Right atrium auricular region (tissue), 2 donors: ENCODE measurements around the gene MYOD1. TPM values are rescaled to one million over a fixed set of nuclear protein-coding genes. Genes with fewer than 3 reads are reported as not detected.

Experiments used
- DNase-seq: peaks from one replicate; pipeline ENCODE4 v3.0.0-alpha.2; 2019; ENCODE audit warnings: low spot score
- H3K27ac ChIP-seq, 2 donors: fragments of 200-600 bp; sonication (generic); 1 replicate in 1 of 2; 2 replicates in 1 of 2; pipeline ENCODE4 v1.5.1; 2016 to 2019
- H3K27me3 ChIP-seq, 2 donors: fragments of 200-600 bp; sonication (generic); one replicate each; pipeline versions ENCODE4 v1.5.1 to v1.6.0; 2017 to 2019
- H3K36me3 ChIP-seq: fragments of 200-600 bp; sonication (generic); one replicate; pipeline ENCODE4 v1.5.1; 2016
- H3K4me1 ChIP-seq, 2 donors: fragments of 200-600 bp; sonication (generic); one replicate each; pipeline versions ENCODE4 v1.5.1 to v1.6.0; 2017 to 2019
- H3K4me3 ChIP-seq, 2 donors: fragments of 200-600 bp; sonication (generic); 1 replicate in 1 of 2; 2 replicates in 1 of 2; pipeline ENCODE4 v1.5.1; 2017 to 2019; ENCODE audit warnings: mild to moderate bottlenecking in 1 of 2, moderate library complexity in 1 of 2
- H3K9me3 ChIP-seq, 2 donors: fragments of 200-600 bp; sonication (generic); one replicate each; pipeline ENCODE4 v1.5.1; 2019
- total RNA-seq, 2 donors: library from RNA; depleted of rRNA; stranded (reverse); fragments of >200 nt; gene quantifications; one replicate each; pipeline ENCODE4 v1.1.0, GENCODE V29; 2016
- TF ChIP-seq, protein P1 (sequence below), 2 donors: fragments of 200-600 bp; sonication (generic); IDR thresholded peaks; one replicate each; pipeline ENCODE4 v1.5.1; 2019; ENCODE audit warnings: antibody characterized with exemption in 2 of 2

Gene MYOD1
- total RNA-seq: not detected

DNA sequence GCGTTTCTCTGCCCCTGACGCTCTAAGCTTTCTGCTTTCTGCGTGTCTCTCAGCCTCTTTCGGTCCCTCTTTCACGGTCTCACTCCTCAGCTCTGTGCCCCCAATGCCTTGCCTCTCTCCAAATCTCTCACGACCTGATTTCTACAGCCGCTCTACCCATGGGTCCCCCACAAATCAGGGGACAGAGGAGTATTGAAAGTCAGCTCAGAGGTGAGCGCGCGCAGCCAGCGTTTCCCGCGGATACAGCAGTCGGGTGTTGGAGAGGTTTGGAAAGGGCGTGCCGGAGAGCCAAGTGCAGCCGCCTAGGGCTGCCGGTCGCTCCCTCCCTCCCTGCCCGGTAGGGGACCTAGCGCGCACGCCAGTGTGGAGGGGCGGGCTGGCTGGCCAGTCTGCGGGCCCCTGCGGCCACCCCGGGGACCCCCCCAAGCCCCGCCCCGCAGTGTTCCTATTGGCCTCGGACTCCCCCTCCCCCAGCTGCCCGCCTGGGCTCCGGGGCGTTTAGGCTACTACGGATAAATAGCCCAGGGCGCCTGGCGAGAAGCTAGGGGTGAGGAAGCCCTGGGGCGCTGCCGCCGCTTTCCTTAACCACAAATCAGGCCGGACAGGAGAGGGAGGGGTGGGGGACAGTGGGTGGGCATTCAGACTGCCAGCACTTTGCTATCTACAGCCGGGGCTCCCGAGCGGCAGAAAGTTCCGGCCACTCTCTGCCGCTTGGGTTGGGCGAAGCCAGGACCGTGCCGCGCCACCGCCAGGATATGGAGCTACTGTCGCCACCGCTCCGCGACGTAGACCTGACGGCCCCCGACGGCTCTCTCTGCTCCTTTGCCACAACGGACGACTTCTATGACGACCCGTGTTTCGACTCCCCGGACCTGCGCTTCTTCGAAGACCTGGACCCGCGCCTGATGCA is at the start of gene MYOD1:
TSS of gene MYOD1 (plus strand) at position 544 of the 910 bp plus-strand sequence. CDS start at position 756, 212 bp downstream.
- Histone ChIP-seq H3K27me3 (peaks cover 14 to 31% of the 10 kb centered on the region in 2 donors), H3K4me1 (peaks cover 0 to 40% of the 10 kb centered on the region in 2 donors), H3K36me3 (no peaks in the 10 kb centered on the region), H3K27ac (no peak within 1 kb of the TSS), H3K9me3 (no peaks in the 10 kb centered on the region), H3K4me3 (peak within 1 kb of the TSS in 1 of 2 donors; percentile 19)
- DNase-seq: no peak
- TF ChIP-seq, protein P1, sequence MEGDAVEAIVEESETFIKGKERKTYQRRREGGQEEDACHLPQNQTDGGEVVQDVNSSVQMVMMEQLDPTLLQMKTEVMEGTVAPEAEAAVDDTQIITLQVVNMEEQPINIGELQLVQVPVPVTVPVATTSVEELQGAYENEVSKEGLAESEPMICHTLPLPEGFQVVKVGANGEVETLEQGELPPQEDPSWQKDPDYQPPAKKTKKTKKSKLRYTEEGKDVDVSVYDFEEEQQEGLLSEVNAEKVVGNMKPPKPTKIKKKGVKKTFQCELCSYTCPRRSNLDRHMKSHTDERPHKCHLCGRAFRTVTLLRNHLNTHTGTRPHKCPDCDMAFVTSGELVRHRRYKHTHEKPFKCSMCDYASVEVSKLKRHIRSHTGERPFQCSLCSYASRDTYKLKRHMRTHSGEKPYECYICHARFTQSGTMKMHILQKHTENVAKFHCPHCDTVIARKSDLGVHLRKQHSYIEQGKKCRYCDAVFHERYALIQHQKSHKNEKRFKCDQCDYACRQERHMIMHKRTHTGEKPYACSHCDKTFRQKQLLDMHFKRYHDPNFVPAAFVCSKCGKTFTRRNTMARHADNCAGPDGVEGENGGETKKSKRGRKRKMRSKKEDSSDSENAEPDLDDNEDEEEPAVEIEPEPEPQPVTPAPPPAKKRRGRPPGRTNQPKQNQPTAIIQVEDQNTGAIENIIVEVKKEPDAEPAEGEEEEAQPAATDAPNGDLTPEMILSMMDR (IDR thresholded peaks at IDR 0.05): no peak

DNA sequence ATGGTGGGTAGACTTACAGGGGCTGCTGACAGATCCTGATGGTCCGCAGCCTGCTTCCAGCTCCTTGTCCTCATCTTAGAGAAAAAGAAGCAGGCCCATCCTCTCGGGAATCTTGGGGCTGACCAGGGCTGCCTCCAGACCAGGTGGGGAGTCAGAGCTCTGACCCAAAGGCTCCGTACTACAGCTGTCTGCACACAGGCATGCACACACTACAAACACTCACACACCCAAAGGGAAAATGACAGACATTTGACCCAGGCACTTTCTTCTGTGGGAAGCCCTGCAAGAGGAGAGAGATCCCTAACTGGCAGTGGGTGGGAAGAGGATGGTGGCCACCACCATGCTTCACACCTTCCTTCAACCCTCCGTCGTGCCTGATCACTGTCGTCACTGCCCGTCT is 46.9 kb upstream of the MYOD1 start:
- H3K9me3 ChIP-seq: peaks cover 0 to 22% of the 10 kb centered on the region in 2 donors
- no peaks in the 10 kb centered on the region for H3K27me3 ChIP-seq
- H3K27ac ChIP-seq: no peak overlapping the region
- TF ChIP-seq, protein P1 (IDR thresholded peaks at IDR 0.05): no peak
- DNase-seq: no peak
- no peaks in the 10 kb centered on the region for H3K4me1 ChIP-seq
- H3K36me3 ChIP-seq: no peaks in the 10 kb centered on the region
- no peak overlapping the region for H3K4me3 ChIP-seq

DNA sequence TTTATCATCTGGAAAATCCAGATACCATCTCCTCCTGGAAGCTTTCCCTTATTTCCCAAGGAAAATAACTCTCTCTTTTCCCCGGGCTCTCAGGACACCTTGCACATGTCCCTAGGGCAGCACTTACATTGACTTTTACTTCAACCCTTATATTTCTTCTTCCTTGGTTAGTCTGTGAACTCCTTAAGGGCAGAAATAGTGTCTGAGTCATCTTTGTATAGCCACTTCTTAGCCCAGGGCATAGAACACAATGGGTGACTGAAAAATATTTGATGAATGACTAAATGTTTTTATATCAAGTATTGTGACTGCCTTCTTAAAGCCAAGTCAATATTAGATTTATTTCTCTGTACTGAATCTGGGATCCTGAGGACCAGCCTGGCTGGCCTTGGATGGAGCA is 45.4 kb upstream of the MYOD1 start:
- no peaks in the 10 kb centered on the region for H3K4me1 ChIP-seq
- TF ChIP-seq, protein P1 (IDR thresholded peaks at IDR 0.05): no peak
- no peak overlapping the region for H3K27ac ChIP-seq
- H3K9me3 ChIP-seq: peaks cover 0 to 21% of the 10 kb centered on the region in 2 donors
- H3K36me3 ChIP-seq: no peaks in the 10 kb centered on the region
- H3K4me3 ChIP-seq: no peak overlapping the region
- H3K27me3 ChIP-seq: no peaks in the 10 kb centered on the region
- no peak for DNase-seq

DNA sequence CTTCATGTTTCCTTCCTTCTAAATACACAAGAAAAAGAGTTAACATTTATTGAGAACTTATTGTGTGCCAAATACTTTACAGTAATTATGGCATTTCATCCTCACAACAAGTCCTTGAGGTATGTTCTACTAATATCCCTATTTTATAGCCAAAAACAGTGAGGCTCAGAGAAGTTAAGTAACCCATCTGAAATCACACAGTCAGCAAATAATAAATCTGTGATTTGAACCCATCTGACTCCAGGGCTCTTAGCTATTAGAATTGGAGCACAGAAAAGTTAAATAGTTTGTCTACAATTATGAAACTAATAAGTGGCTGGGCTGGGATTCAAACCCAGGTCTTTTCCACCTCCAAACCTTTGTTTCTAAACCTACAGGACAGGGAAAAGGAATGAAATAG is 36.5 kb upstream of the MYOD1 start:
- no peaks in the 10 kb centered on the region for H3K27me3 ChIP-seq
- no peak overlapping the region for H3K27ac ChIP-seq
- no peaks in the 10 kb centered on the region for H3K36me3 ChIP-seq

DNA sequence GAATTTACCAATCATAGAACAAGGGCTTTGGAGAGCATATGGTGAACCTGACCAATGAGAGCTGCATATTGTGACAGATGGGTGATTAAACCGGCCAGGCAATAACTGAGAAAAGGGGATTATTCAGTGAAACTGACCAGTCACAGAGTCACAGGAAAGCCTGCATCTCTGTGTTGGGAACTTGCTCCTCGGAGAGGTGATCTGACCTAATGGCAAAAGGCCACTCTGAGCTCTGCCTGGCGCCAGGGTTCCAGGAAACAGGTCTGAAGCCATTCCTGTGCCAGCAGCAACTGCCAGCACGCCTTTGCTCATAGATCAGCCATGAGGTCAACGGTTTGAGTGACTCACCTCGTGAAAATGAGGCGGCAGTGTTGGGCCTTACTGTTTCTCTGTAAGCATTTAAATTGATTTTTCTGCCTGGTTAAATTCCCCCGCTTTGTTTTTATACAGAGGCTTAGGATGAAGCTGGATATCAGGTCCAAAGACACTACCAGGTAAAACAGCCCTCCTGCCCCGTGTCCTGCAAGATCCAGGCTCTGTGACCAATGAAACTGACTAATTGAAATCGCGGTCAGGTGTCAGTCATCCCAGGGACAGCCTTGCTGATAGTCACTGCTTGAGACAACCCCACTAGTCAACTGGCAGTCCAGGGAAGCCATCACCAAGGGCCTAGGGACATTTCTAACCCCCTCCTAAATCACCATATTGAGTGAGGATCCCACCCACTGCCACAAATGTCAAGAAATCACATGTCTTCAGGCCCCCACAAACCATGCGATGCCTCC is 35.8 kb upstream of the MYOD1 start:
- Histone ChIP-seq H3K27ac (no peak overlapping the region), H3K4me1 (no peaks in the 10 kb centered on the region), H3K4me3 (no peak overlapping the region), H3K36me3 (no peaks in the 10 kb centered on the region), H3K27me3 (no peaks in the 10 kb centered on the region), H3K9me3 (no peaks in the 10 kb centered on the region)
- DNase-seq: no peak
- TF ChIP-seq, protein P1 (IDR thresholded peaks at IDR 0.05): no peak

More for the DNA sequence above, 36.5 kb upstream of the MYOD1 start:
- no peak overlapping the region for H3K4me3 ChIP-seq
- no peak for DNase-seq
- no peaks in the 10 kb centered on the region for H3K9me3 ChIP-seq
- TF ChIP-seq, protein P1 (IDR thresholded peaks at IDR 0.05): no peak
- H3K4me1 ChIP-seq: no peaks in the 10 kb centered on the region
